Fibroblast of skin of back (primary cell): ENCODE results near the gene LHFPL4.

ENCODE experiments used
- DNase-seq: peaks from one replicate; pipeline ENCODE4 v3.0.0-alpha.2; 2013

Gene LHFPL4

GRCh38 chr3:9473496-9474065 is 80.0 kb downstream of the LHFPL4 start:
- no peak for DNase-seq

- no peak for DNase-seq
Observed at GRCh38 chr3:9469986-9470385, 83.6 kb downstream of the LHFPL4 start.

DNA sequence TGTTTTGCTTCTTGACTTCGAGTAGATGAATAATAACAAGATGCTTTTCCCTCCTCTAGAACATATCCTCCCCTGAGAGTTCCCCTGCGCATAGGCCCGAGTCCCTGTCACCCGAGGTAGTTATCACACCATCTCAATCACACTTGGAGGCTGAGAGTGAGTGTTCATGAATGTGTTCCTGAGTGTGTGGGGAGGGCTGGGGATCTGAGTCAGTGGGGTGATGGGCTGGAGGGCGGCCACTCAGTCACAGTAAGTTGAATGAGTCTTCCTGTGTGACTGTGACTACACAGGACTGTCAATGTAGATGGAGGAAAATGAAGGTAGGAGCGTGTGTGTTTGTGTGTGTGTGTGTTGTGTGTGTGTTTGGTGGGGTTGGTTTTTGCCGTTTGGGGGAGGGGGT is 85.2 kb downstream of the LHFPL4 start:
- no peak for DNase-seq

DNA sequence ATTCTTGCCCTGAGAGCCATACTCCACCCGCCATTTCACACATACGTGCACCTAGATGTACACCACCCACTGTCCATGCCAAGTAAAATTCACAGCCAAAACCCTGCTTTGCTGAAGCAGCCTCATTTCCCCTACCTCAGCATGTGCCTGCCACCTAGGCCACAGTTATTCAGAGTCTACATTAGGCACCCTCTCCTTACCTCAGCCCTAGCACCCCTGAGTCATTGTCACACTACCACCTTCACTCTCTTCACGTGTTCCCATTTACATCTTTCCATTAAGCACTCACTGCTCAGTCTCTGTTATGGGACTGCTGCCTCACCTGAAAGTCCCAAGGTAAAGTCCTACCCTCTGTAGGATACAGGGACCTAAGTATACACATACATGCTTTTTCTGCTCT is 86.2 kb downstream of the LHFPL4 start:
- no peak for DNase-seq

DNA sequence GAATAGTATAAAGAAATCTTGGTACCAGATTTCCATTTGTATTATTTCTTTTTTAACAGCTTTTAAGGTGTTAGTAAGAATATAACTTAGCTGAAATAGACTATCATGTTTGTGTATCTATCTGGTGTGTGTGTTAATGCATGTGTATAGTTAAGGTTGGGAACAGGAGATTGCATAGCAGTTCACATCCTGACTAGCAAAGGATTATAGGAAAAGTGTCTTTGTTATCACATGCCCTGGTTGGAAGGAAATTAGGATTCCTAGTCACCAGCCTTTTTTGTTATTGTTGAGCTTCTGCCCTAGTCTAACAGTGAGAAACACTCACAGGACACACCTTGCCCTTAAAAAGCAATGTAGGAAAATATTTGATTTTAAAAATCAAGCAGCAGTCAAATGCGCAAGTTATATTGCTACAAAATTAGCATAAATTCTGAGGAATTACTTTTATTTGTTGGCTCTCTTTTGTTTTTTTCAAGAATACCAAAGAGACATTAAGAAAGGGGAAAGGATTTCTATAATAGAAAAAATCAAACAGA is 98.0 kb downstream of the LHFPL4 start:
- no peak for DNase-seq

DNA sequence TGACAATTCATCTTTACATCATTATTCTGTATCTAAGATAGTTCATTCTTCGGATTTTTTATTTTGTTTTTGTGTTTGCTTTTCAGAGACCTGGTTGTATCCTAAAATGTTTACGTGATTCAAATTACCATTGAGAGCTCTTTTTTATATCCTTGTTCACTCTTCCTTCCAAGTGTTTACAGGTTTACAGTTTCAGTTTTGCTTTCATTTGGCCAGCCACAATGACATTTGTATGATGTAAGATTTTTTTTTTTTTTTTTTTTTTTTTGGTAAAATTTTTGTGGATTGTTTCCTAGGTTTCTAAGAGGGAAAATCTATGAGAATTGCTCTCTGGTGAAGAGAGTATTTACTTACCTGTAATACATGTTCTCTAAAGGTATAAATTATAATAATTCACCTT is 101.2 kb downstream of the LHFPL4 start:
- no peak for DNase-seq

- DNase-seq: no peak
Observed at GRCh38 chr3:9450991-9451390, 102.6 kb downstream of the LHFPL4 start.

GRCh38 chr3:9450126-9450525 is 103.5 kb downstream of the LHFPL4 start:
- no peak for DNase-seq

GRCh38 chr3:9448643-9449042 is 105.0 kb downstream of the LHFPL4 start:
- DNase-seq: no peak
